ENCODE results near the gene TTC34.

The TTC34 gene

DNA sequence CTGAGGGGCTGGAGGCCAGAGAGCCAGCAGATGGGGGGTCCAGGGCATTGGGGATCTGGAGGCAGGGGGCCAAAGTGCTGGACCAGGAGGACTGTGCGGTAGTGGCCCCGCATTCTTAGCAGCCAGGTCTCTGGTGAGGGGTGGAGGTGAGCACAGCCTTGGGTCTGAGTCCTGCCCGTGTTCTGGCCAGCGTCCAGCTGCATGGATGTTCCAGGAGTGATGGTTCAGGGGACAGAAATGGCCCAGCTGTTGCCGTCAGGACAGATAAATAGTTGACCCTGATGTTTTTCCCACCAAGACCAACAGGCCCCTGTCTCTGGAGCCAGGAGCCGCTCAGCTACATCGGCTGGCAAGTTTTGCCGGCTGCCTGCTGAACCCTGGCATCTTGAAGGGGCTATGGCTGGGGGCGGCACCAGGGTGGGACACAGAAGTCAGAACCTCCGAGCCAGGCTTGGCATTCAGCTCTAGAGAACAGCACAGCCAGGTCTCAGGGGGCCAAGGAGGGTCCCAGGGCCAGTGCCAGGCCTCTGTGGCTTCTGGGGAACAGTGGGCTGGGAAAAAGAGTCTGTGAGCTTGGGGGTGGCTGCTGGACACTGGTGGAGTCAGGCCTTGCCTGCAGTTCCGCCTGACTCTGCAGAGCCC lies 19.4 kb upstream of the TTC34 start:
- Histone ChIP-seq H3K4me1 (ENCODE audit: control insufficient read depth in 1 of 2, insufficient read depth in 2 of 2, low read length in 2 of 2) (no peaks in the 10 kb centered on the region), H3K4me3 (ENCODE audit: low read depth in 1 of 2, low read length in 2 of 2) (no peak overlapping the region), H3K27ac (ENCODE audit: low read depth, low read length) (no peak overlapping the region), H3K27me3 (ENCODE audit: control insufficient read depth in 1 of 2, insufficient read depth in 2 of 2, low read length in 2 of 2) (peaks cover 0 to 5% of the 10 kb centered on the region in 2 donors), H3K9me3 (ENCODE audit: control insufficient read depth in 1 of 2, low read length in 2 of 2) (no peaks in the 10 kb centered on the region), H3K36me3 (ENCODE audit: control insufficient read depth in 1 of 2, insufficient read depth in 2 of 2, low read length in 2 of 2) (no peaks in the 10 kb centered on the region), H3K9ac (ENCODE audit: low read depth in 1 of 2, low read length in 2 of 2) (no peak overlapping the region)

GRCh38 chr1:2819831-2820730 lies 18.6 kb upstream of the TTC34 start:
- H3K4me1 ChIP-seq (ENCODE audit: control insufficient read depth in 1 of 2, insufficient read depth in 2 of 2, low read length in 2 of 2), result no peaks in the 10 kb centered on the region
- no peak overlapping the region for H3K27ac ChIP-seq (ENCODE audit: low read depth, low read length)
- H3K4me3 ChIP-seq (ENCODE audit: low read depth in 1 of 2, low read length in 2 of 2), result no peak overlapping the region
- peaks cover 0 to 5% of the 10 kb centered on the region in 2 donors for H3K27me3 ChIP-seq (ENCODE audit: control insufficient read depth in 1 of 2, insufficient read depth in 2 of 2, low read length in 2 of 2)
- H3K36me3 ChIP-seq (ENCODE audit: control insufficient read depth in 1 of 2, insufficient read depth in 2 of 2, low read length in 2 of 2), result no peaks in the 10 kb centered on the region
- H3K9me3 ChIP-seq (ENCODE audit: control insufficient read depth in 1 of 2, low read length in 2 of 2), result no peaks in the 10 kb centered on the region
- no peak overlapping the region for H3K9ac ChIP-seq (ENCODE audit: low read depth in 1 of 2, low read length in 2 of 2)

DNA sequence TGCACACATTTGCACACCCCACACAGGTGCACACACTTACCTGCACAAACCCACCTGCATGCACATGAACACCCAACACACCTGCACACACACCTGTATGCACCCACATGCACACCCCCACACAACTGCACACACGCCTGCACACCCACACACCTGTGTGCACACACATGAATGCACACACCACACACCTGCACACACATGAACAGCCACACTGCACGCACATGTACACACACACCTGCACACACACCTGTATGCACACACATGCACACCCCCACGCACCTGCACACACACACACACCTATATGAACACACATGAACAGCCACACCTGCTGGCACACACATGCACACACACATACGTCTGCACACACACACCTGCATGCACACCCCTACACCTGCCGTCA lies 17.9 kb upstream of the TTC34 start:
- no peak overlapping the region for H3K4me3 ChIP-seq (ENCODE audit: low read depth in 1 of 2, low read length in 2 of 2)
- no peaks in the 10 kb centered on the region for H3K9me3 ChIP-seq (ENCODE audit: control insufficient read depth in 1 of 2, low read length in 2 of 2)
- no peaks in the 10 kb centered on the region for H3K4me1 ChIP-seq (ENCODE audit: control insufficient read depth in 1 of 2, insufficient read depth in 2 of 2, low read length in 2 of 2)
- H3K9ac ChIP-seq (ENCODE audit: low read depth in 1 of 2, low read length in 2 of 2), result no peak overlapping the region
- H3K27ac ChIP-seq (ENCODE audit: low read depth, low read length), result no peak overlapping the region
- no peaks in the 10 kb centered on the region for H3K36me3 ChIP-seq (ENCODE audit: control insufficient read depth in 1 of 2, insufficient read depth in 2 of 2, low read length in 2 of 2)
- peaks cover 0 to 5% of the 10 kb centered on the region in 2 donors for H3K27me3 ChIP-seq (ENCODE audit: control insufficient read depth in 1 of 2, insufficient read depth in 2 of 2, low read length in 2 of 2)

DNA sequence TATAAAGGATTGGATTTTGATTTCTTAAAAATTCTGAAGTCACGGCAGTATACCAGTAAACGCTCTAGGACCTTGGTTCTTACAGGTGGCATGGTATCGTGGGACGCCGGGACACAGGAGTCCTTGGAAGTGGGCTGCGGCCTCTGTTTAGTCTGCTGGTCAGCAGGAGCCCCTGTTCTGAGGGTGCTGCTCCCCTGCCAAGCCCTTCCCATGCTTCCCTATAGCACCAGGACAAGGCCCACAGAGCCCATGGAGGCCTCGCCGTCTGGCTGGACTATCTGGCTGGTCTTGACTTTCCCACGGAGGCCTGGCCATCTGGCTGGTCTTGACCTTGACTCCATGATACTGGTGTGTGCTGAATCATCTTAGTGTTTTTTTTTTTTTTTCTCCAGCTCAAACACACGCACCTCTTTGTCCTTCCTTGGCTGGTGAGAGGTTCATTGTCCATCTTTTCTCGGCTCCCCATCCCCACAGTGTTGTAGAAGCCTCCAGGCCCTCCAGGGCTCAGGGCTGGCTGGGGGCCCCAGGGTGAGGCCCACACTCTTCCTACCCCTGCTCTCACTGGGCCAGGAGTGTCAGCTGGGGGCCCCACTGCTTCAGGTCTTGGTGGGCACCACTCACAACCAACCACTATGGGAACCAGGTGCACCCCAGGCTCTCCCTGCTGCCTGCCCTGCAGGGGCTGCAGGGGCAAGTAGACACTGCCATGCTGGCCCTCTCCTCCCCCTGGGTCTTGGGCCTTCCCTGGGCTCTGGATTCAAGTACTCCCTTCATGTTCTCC lies 16.5 kb upstream of the TTC34 start:
- peaks cover 0 to 5% of the 10 kb centered on the region in 2 donors for H3K27me3 ChIP-seq (ENCODE audit: control insufficient read depth in 1 of 2, insufficient read depth in 2 of 2, low read length in 2 of 2)
- H3K4me3 ChIP-seq (ENCODE audit: low read depth in 1 of 2, low read length in 2 of 2), result no peak overlapping the region
- no peak overlapping the region for H3K9ac ChIP-seq (ENCODE audit: low read depth in 1 of 2, low read length in 2 of 2)
- no peak overlapping the region for H3K27ac ChIP-seq (ENCODE audit: low read depth, low read length)
- H3K9me3 ChIP-seq (ENCODE audit: control insufficient read depth in 1 of 2, low read length in 2 of 2), result no peaks in the 10 kb centered on the region
- no peaks in the 10 kb centered on the region for H3K36me3 ChIP-seq (ENCODE audit: control insufficient read depth in 1 of 2, insufficient read depth in 2 of 2, low read length in 2 of 2)
- no peaks in the 10 kb centered on the region for H3K4me1 ChIP-seq (ENCODE audit: control insufficient read depth in 1 of 2, insufficient read depth in 2 of 2, low read length in 2 of 2)

DNA sequence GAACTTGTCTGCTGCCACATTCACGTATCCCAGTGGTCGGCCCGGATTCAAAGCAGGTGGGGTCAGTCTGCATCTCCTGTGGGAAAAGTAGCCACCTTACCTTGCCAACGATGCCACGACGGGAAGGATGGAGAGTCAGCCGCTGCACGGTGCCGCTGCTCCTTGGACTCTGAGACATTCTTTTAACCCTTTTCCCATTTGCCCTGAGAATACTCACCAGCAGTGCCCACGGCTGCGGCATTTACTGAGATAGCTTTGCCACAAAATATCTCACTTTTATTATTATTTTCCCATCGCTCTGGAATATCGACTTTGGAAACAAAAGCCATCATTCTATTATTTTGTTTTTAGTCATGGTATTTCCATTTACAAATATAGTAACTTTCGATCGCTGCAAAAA lies 15.3 kb upstream of the TTC34 start:
- Histone ChIP-seq H3K4me3 (ENCODE audit: low read depth in 1 of 2, low read length in 2 of 2) (no peak overlapping the region), H3K9ac (ENCODE audit: low read depth in 1 of 2, low read length in 2 of 2) (no peak overlapping the region), H3K27me3 (ENCODE audit: control insufficient read depth in 1 of 2, insufficient read depth in 2 of 2, low read length in 2 of 2) (peaks cover 0 to 5% of the 10 kb centered on the region in 2 donors), H3K27ac (ENCODE audit: low read depth, low read length) (no peak overlapping the region), H3K4me1 (ENCODE audit: control insufficient read depth in 1 of 2, insufficient read depth in 2 of 2, low read length in 2 of 2) (no peaks in the 10 kb centered on the region), H3K9me3 (ENCODE audit: control insufficient read depth in 1 of 2, low read length in 2 of 2) (peaks cover 0 to 2% of the 10 kb centered on the region in 2 donors), H3K36me3 (ENCODE audit: control insufficient read depth in 1 of 2, insufficient read depth in 2 of 2, low read length in 2 of 2) (no peaks in the 10 kb centered on the region)

DNA sequence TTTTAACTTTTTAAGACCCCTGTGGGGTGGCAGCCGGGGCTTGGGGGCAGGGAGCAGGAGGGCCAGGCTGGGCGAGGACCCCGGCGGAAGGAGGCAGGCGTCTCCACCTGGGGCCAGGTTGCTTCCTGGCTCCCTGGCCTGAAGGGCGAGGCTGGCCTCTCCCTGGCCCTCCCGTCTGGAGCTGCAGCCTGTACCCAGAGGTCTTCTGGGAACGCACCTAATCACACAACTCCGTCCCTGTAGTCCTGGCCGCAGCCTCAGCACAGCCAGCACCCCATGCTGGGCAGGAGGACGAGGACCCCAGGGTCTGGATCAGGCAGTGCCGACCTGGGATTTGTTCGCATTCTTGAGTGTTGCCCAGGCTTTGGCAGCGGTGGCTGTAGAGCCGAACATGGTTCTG lies 14.1 kb upstream of the TTC34 start:
- no peaks in the 10 kb centered on the region for H3K4me1 ChIP-seq (ENCODE audit: control insufficient read depth in 1 of 2, insufficient read depth in 2 of 2, low read length in 2 of 2)
- no peaks in the 10 kb centered on the region for H3K36me3 ChIP-seq (ENCODE audit: control insufficient read depth in 1 of 2, insufficient read depth in 2 of 2, low read length in 2 of 2)
- H3K27me3 ChIP-seq (ENCODE audit: control insufficient read depth in 1 of 2, insufficient read depth in 2 of 2, low read length in 2 of 2), result peaks cover 0 to 5% of the 10 kb centered on the region in 2 donors
- H3K9me3 ChIP-seq (ENCODE audit: control insufficient read depth in 1 of 2, low read length in 2 of 2), result peaks cover 0 to 2% of the 10 kb centered on the region in 2 donors
- H3K4me3 ChIP-seq (ENCODE audit: low read depth in 1 of 2, low read length in 2 of 2), result no peak overlapping the region
- H3K27ac ChIP-seq (ENCODE audit: low read depth, low read length), result no peak overlapping the region
- no peak overlapping the region for H3K9ac ChIP-seq (ENCODE audit: low read depth in 1 of 2, low read length in 2 of 2)

- peaks cover 0 to 2% of the 10 kb centered on the region in 2 donors for H3K9me3 ChIP-seq (ENCODE audit: control insufficient read depth in 1 of 2, low read length in 2 of 2)
- no peaks in the 10 kb centered on the region for H3K36me3 ChIP-seq (ENCODE audit: control insufficient read depth in 1 of 2, insufficient read depth in 2 of 2, low read length in 2 of 2)
- no peak overlapping the region for H3K27ac ChIP-seq (ENCODE audit: low read depth, low read length)
- peaks cover 0 to 3% of the 10 kb centered on the region in 2 donors for H3K27me3 ChIP-seq (ENCODE audit: control insufficient read depth in 1 of 2, insufficient read depth in 2 of 2, low read length in 2 of 2)
- H3K4me1 ChIP-seq (ENCODE audit: control insufficient read depth in 1 of 2, insufficient read depth in 2 of 2, low read length in 2 of 2), result no peaks in the 10 kb centered on the region
- H3K4me3 ChIP-seq (ENCODE audit: low read depth in 1 of 2, low read length in 2 of 2), result no peak overlapping the region
- no peak overlapping the region for H3K9ac ChIP-seq (ENCODE audit: low read depth in 1 of 2, low read length in 2 of 2)
These were observed 13.1 kb upstream of the TTC34 start for GRCh38 chr1:2814511-2815075.

GRCh38 chr1:2812939-2813653 lies 11.6 kb upstream of the TTC34 start:
- Histone ChIP-seq H3K27ac (ENCODE audit: low read depth, low read length) (no peak overlapping the region), H3K27me3 (ENCODE audit: control insufficient read depth in 1 of 2, insufficient read depth in 2 of 2, low read length in 2 of 2) (no peaks in the 10 kb centered on the region), H3K9ac (ENCODE audit: low read depth in 1 of 2, low read length in 2 of 2) (no peak overlapping the region), H3K4me1 (ENCODE audit: control insufficient read depth in 1 of 2, insufficient read depth in 2 of 2, low read length in 2 of 2) (no peaks in the 10 kb centered on the region), H3K36me3 (ENCODE audit: control insufficient read depth in 1 of 2, insufficient read depth in 2 of 2, low read length in 2 of 2) (no peaks in the 10 kb centered on the region), H3K4me3 (ENCODE audit: low read depth in 1 of 2, low read length in 2 of 2) (no peak overlapping the region), H3K9me3 (ENCODE audit: control insufficient read depth in 1 of 2, low read length in 2 of 2) (peaks cover 0 to 2% of the 10 kb centered on the region in 2 donors)

DNA sequence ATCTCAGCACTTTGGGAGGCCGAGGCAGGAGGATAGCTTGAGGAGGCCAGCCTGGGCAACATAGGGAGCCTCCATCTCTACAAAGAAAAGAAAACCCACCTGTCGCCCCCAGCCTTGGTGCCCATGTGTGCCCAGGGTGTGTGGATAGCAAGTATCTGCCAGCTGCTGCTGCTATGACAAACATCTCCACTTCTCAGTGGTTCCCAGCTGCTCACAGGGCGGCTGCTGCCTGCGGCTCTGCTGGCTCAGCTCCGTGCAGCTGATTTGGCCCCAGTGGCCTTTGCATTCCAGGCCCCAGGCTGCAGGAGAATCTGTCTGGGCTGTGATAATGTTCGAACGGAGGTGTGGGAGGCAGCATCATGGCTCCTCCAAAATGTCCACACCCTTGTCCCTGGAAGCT lies 10.6 kb upstream of the TTC34 start:
- Histone ChIP-seq H3K4me1 (ENCODE audit: control insufficient read depth in 1 of 2, insufficient read depth in 2 of 2, low read length in 2 of 2) (no peaks in the 10 kb centered on the region), H3K4me3 (ENCODE audit: low read depth in 1 of 2, low read length in 2 of 2) (no peak overlapping the region), H3K9ac (ENCODE audit: low read depth in 1 of 2, low read length in 2 of 2) (no peak overlapping the region), H3K9me3 (ENCODE audit: control insufficient read depth in 1 of 2, low read length in 2 of 2) (peaks cover 0 to 2% of the 10 kb centered on the region in 2 donors), H3K27me3 (ENCODE audit: control insufficient read depth in 1 of 2, insufficient read depth in 2 of 2, low read length in 2 of 2) (no peaks in the 10 kb centered on the region), H3K36me3 (ENCODE audit: control insufficient read depth in 1 of 2, insufficient read depth in 2 of 2, low read length in 2 of 2) (no peaks in the 10 kb centered on the region), H3K27ac (ENCODE audit: low read depth, low read length) (no peak overlapping the region)

All from duodenal mucosa (tissue), 2 donors.